IMR-90 (cell line): ENCODE data around the gene MAN2A2. TPM values are rescaled to one million over a fixed set of nuclear protein-coding genes. Genes with fewer than 3 reads are reported as not detected.

Experiments used
- ATAC-seq: fragments of 200-7000 bp; cut with Tn5 transposase; 2 replicates; pipeline ENCODE4 v1.9.1; 2020; ENCODE audit warnings: low read depth, mild to moderate bottlenecking, moderate library complexity
- BruUV-seq: library from RNA; stranded (reverse); fragments of 400-500 nt; replicated peaks from 2 replicates; lab custom pipeline; 2021; lab: Mats Ljungman, UMichigan
- CTCF ChIA-PET: fragments of 300-600 bp; formaldehyde crosslinking; extraction: SDS; loops from one replicate; lab custom pipeline; 2021; ENCODE audit warnings: antibody characterized with exemption; lab: Yijun Ruan, JAX
- POLR2A ChIA-PET: fragments of 300-600 bp; sonication (Branson Sonifier 250); formaldehyde crosslinking; loops from one replicate; lab custom pipeline; 2022; ENCODE audit warnings: antibody characterized with exemption; ENCODE audit not compliant: unreplicated experiment; lab: Charles Lee
- DNase-seq: peaks from one replicate; pipeline ENCODE4 v3.0.0; 2013
- H2AFZ ChIP-seq: replicated peaks from 2 replicates; pipeline ENCODE3; 2013; ENCODE audit warnings: low read length, mild to moderate bottlenecking; ENCODE audit not compliant: poor library complexity
- H2AK5ac ChIP-seq: 2 replicates; pipeline ENCODE4 v1.6.1; 2013; ENCODE audit warnings: low read depth, low read length, inconsistent platforms
- H2AK9ac ChIP-seq: replicated peaks from 2 replicates; pipeline ENCODE3; 2013; ENCODE audit warnings: mild to moderate bottlenecking, low read depth, low read length, moderate library complexity; ENCODE audit not compliant: poor library complexity
- H2BK120ac ChIP-seq: 2 replicates; pipeline ENCODE4 v1.6.1; 2013; ENCODE audit warnings: low read depth, low read length, inconsistent platforms
- H2BK15ac ChIP-seq: 3 replicates; pipeline ENCODE4 v1.6.1; 2013; ENCODE audit warnings: low read depth, low read length, inconsistent platforms
- H2BK20ac ChIP-seq: 2 replicates; pipeline ENCODE4 v1.6.1; 2013; ENCODE audit warnings: low read depth, mild to moderate bottlenecking, inconsistent platforms, low read length, moderate library complexity
- H2BK5ac ChIP-seq: 2 replicates; pipeline ENCODE4 v1.6.1; 2013; ENCODE audit warnings: mild to moderate bottlenecking, low read depth, low read length, inconsistent platforms; ENCODE audit not compliant: poor library complexity, severe bottlenecking
- H3K14ac ChIP-seq: replicated peaks from 2 replicates; pipeline ENCODE4 v1.6.1; 2013; ENCODE audit warnings: low read depth, low read length, inconsistent platforms
- H3K18ac ChIP-seq: 2 replicates; pipeline ENCODE4 v1.6.1; 2013; ENCODE audit warnings: low read depth, low read length, control low read depth
- H3K23ac ChIP-seq: 2 replicates; pipeline ENCODE4 v1.6.1; 2013; ENCODE audit warnings: low read depth, low read length, inconsistent platforms
- H3K27ac ChIP-seq: 2 replicates; pipeline ENCODE4 v1.5.1; 2013; ENCODE audit warnings: mild to moderate bottlenecking, control low read depth, low read length; ENCODE audit not compliant: insufficient read depth
- H3K27me3 ChIP-seq: 2 replicates; pipeline ENCODE4 v1.6.1; 2013; ENCODE audit warnings: low read length; ENCODE audit not compliant: control insufficient read depth, insufficient read depth
- H3K36me3 ChIP-seq: 2 replicates; pipeline ENCODE4 v1.6.1; 2013; ENCODE audit warnings: low read length, mixed read lengths; ENCODE audit not compliant: control insufficient read depth, insufficient read depth
- H3K4ac ChIP-seq: 2 replicates; pipeline ENCODE4 v1.6.1; 2013; ENCODE audit warnings: low read depth, low read length, inconsistent platforms
- H3K4me1 ChIP-seq: 2 replicates; pipeline ENCODE4 v1.6.1; 2013; ENCODE audit warnings: low read length, mixed read lengths; ENCODE audit not compliant: control insufficient read depth, insufficient read depth
- H3K4me2 ChIP-seq: 2 replicates; pipeline ENCODE4 v1.6.1; 2013; ENCODE audit warnings: low read depth, mild to moderate bottlenecking, control low read depth, low read length, moderate library complexity
- H3K4me3 ChIP-seq: 2 replicates; pipeline ENCODE4 v1.5.1; 2013; ENCODE audit warnings: low read depth, mild to moderate bottlenecking, control low read depth, low read length, moderate library complexity; ENCODE audit not compliant: insufficient read depth
- H3K56ac ChIP-seq: 2 replicates; pipeline ENCODE4 v1.6.1; 2013; ENCODE audit warnings: low read length, inconsistent platforms; ENCODE audit not compliant: insufficient read depth; ENCODE audit errors: extremely low read depth
- H3K79me1 ChIP-seq, 2 experiments: 2 replicates each; pipeline ENCODE4 v1.6.1; 2013; ENCODE audit warnings: low read length in 2 of 2, inconsistent platforms in 1 of 2, low read depth in 1 of 2
- H3K9ac ChIP-seq: 2 replicates; pipeline ENCODE4 v1.6.1; 2013; ENCODE audit warnings: low read depth, low read length, control low read depth
- H3K9me1 ChIP-seq: 2 replicates; pipeline ENCODE4 v1.6.1; 2013; ENCODE audit warnings: low read length, inconsistent platforms; ENCODE audit not compliant: insufficient read depth
- H3K9me3 ChIP-seq: 2 replicates; pipeline ENCODE4 v1.6.1; 2013; ENCODE audit warnings: low read length; ENCODE audit not compliant: control insufficient read depth, insufficient read depth
- H4K20me1 ChIP-seq: 2 replicates; pipeline ENCODE4 v1.6.1; 2013; ENCODE audit warnings: low read length, inconsistent platforms; ENCODE audit not compliant: insufficient read depth
- H4K5ac ChIP-seq: 2 replicates; pipeline ENCODE4 v1.6.1; 2013; ENCODE audit warnings: mild to moderate bottlenecking, low read depth, low read length, control low read depth
- H4K8ac ChIP-seq, 2 experiments: 2 replicates each; pipeline ENCODE4 v1.6.1; 2013; ENCODE audit warnings: low read depth in 2 of 2, low read length in 2 of 2, control low read depth in 1 of 2, inconsistent platforms in 1 of 2
- H4K91ac ChIP-seq: 2 replicates; pipeline ENCODE4 v1.6.1; 2013; ENCODE audit warnings: low read depth, low read length, inconsistent platforms; ENCODE audit not compliant: insufficient read depth
- MAZ ChIP-seq: IDR thresholded peaks from 2 replicates; pipeline ENCODE4 v1.6.1; 2012; ENCODE audit warnings: low read depth, mild to moderate bottlenecking, low read length, improper control_type of control experiment, moderate library complexity, borderline replicate concordance
- POLR2A ChIP-seq: IDR thresholded peaks from 2 replicates; pipeline ENCODE4 v1.6.1; 2012; ENCODE audit warnings: mild to moderate bottlenecking, low read depth, low read length
- RAD21 ChIP-seq: IDR thresholded peaks from 2 replicates; pipeline ENCODE4 v1.6.1; 2012; ENCODE audit warnings: low read length, improper control_type of control experiment
- SMC3 ChIP-seq: fragments of 150-350 bp; IDR thresholded peaks from 2 replicates; pipeline ENCODE4 v1.6.1; 2016; ENCODE audit warnings: low read depth, mild to moderate bottlenecking, antibody characterized with exemption, low read length, moderate library complexity
- WGBS, 2 experiments: methylation state at CpG; one replicate each; pipeline versions ENCODE4 v1.1.5 to v1.1.7; 2013; ENCODE audit warnings: missing lambda C conversion rate in 2 of 2; ENCODE audit not compliant: insufficient read length in 1 of 2; ENCODE audit errors: extremely low coverage in 2 of 2; 5-methylcytosine and 5-hydroxymethylcytosine counted together
- dilution Hi-C: fragments of 300-500 bp; cut with HindIII; formaldehyde crosslinking; loops from one replicate; pipeline ENCODE4 v1.14.3; 2018; ENCODE audit warnings: low sequenced_read_pairs; ENCODE audit not compliant: unreplicated experiment
- in situ Hi-C: fragments of 300-500 bp; cut with MboI; formaldehyde crosslinking; loops from 3 replicates; pipeline ENCODE4 v1.14.3; 2019; ENCODE audit warnings: low sequenced_read_pairs, inconsistent platforms, mixed read lengths
- intact Hi-C: fragments of 100-400 bp; cut with micrococcal nuclease; formaldehyde crosslinking; loops from 2 replicates; pipeline ENCODE4 v1.10.0; 2022
- polyA plus RNA-seq, 3 experiments: library from polyadenylated mRNA; depleted of rRNA; stranded (reverse); fragments of >200 nt; gene quantifications; 2 replicates each; pipeline ENCODE4 v1.2.3, GENCODE V29; 2012; ENCODE audit warnings: low replicate concordance in 1 of 3
- total RNA-seq: library from RNA; depleted of rRNA; stranded (reverse); fragments of >200 nt; gene quantifications from 2 replicates; pipeline ENCODE4 v1.2.3, GENCODE V29; 2012
- TF ChIP-seq, protein P1 (sequence below): fragments of 150-350 bp; IDR thresholded peaks from 2 replicates; pipeline ENCODE4 v1.6.1; 2017; ENCODE audit warnings: mild to moderate bottlenecking, antibody characterized with exemption, low read length, low read depth

The MAN2A2 gene
- total and polyA plus RNA-seq, 2 of the 4 experiments (the other 2 are of a cell fraction) = 3.4 to 52.5 TPM

DNA sequence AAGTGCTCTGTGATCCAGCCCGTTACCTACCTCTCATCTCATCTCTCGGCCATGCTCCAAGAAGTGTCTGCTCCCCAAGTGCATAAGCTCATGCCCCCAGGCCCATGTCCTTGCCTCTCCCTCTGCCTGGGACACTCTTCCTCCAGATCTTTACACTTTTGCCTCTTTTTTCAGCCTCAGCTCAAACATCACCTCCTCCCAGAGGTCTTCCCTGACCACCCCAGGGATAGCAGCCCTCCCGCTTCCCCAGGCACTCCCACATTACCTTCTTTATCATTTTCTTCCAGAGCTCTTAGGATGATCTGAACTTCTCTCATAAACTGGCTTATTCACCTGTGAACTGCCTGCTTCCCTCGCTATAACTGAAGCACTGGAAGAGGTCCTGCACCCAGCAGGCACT is 37.4 kb upstream of the MAN2A2 start:
- no peak overlapping the region for H3K4ac ChIP-seq
- ChIA-PET POLR2A (interaction anchor here (0.5 kb wide), 1 partner anchor 14 kb away, joined by 8 read pairs; no protein-coding TSS in a partner anchor), CTCF (no interaction called here)
- H3K9me3 ChIP-seq = no peaks in the 10 kb centered on the region
- H4K91ac ChIP-seq = no peak overlapping the region
- no peak overlapping the region for H2BK120ac ChIP-seq
- H3K9me1 ChIP-seq = peaks cover 8% of the 10 kb centered on the region
- H3K9ac ChIP-seq = no peak overlapping the region
- TF ChIP-seq POLR2A (no peak), RAD21 (no peak), SMC3 (no peak), MAZ (no peak)
- TF ChIP-seq, protein P1, sequence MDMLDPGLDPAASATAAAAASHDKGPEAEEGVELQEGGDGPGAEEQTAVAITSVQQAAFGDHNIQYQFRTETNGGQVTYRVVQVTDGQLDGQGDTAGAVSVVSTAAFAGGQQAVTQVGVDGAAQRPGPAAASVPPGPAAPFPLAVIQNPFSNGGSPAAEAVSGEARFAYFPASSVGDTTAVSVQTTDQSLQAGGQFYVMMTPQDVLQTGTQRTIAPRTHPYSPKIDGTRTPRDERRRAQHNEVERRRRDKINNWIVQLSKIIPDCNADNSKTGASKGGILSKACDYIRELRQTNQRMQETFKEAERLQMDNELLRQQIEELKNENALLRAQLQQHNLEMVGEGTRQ = no peak
- H3K27ac ChIP-seq = no peak overlapping the region
- no peak overlapping the region for H4K8ac ChIP-seq
- H3K79me1 ChIP-seq = peaks cover 4 to 13% of the 10 kb centered on the region in 2 experiments; a peak in 2 of 4 replicates
- DNase-seq (no peak), ATAC-seq (no peak)
- WGBS, 2 experiments = 90% methylated on average over 2 of the region's 4 CpGs; no CpG with 5 or more reads in 1 of the 2 experiments
- no peak overlapping the region for H3K4me3 ChIP-seq
- no peak overlapping the region for H2BK5ac ChIP-seq
- H3K36me3 ChIP-seq = no peaks in the 10 kb centered on the region
- no peaks in the 10 kb centered on the region for H4K20me1 ChIP-seq
- no peak overlapping the region for H2BK15ac ChIP-seq
- BruUV-seq = no TSS peak
- no peak overlapping the region for H2AK5ac ChIP-seq
- no peaks in the 10 kb centered on the region; the same call in 1 of the 2 replicates for H3K27me3 ChIP-seq
- H2BK20ac ChIP-seq = no peak overlapping the region
- H3K18ac ChIP-seq = no peak overlapping the region
- no peak overlapping the region for H3K56ac ChIP-seq
- no peak overlapping the region for H3K4me2 ChIP-seq
- dilution Hi-C loops = no loop called here
- peaks cover 13% of the 10 kb centered on the region for H3K4me1 ChIP-seq
- intact Hi-C loops = no loop called here
- H3K23ac ChIP-seq = no peak overlapping the region
- no peak overlapping the region for H3K14ac ChIP-seq
- H2AK9ac ChIP-seq = no peak overlapping the region
- no peak overlapping the region for H2AFZ ChIP-seq
- in situ Hi-C loops = no loop called here
- no peak overlapping the region for H4K5ac ChIP-seq
